GM20431 (cell line): ENCODE measurements around the gene TNIK.

ENCODE experiments used
- in situ Hi-C: fragments of 300-500 bp; cut with MseI, MboI; formaldehyde crosslinking; loops from one replicate; pipeline ENCODE4 v1.15.0; 2020; ENCODE audit warnings: low sequenced_read_pairs; ENCODE audit not compliant: unreplicated experiment

The TNIK gene

GRCh38 chr3:171013822-171014748 is 446.1 kb downstream of the TNIK start:
- in situ Hi-C loops, result no loop called here

GRCh38 chr3:171011873-171012336 is 448.3 kb downstream of the TNIK start:
- in situ Hi-C loops, result no loop called here
